ENCODE results near the gene C19orf47.

DNA sequence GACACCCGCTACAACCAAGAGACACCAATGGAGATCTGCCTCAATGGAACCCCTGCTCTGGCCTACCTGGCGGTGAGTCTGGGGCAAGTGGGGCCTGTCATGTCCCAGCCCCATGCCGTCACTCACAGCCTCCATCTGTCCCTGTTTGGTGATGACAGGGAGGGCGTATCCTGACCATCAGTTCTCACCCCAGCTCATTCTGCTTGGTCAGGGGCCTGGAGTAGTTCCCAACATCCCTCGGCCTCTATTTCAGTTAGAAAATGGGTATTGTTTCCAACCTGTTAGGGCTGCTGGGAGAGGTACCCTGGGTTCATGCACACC is 23.6 kb upstream of the C19orf47 start:
- no peak for TF ChIP-seq POLR2AphosphoS5 (IDR thresholded peaks at IDR 0.05)
- TF ChIP-seq, protein P1, sequence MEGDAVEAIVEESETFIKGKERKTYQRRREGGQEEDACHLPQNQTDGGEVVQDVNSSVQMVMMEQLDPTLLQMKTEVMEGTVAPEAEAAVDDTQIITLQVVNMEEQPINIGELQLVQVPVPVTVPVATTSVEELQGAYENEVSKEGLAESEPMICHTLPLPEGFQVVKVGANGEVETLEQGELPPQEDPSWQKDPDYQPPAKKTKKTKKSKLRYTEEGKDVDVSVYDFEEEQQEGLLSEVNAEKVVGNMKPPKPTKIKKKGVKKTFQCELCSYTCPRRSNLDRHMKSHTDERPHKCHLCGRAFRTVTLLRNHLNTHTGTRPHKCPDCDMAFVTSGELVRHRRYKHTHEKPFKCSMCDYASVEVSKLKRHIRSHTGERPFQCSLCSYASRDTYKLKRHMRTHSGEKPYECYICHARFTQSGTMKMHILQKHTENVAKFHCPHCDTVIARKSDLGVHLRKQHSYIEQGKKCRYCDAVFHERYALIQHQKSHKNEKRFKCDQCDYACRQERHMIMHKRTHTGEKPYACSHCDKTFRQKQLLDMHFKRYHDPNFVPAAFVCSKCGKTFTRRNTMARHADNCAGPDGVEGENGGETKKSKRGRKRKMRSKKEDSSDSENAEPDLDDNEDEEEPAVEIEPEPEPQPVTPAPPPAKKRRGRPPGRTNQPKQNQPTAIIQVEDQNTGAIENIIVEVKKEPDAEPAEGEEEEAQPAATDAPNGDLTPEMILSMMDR (IDR thresholded peaks at IDR 0.05) = no peak

Data from suprapubic skin (tissue), 3 donors.